HG02623 (cell line): Measurements from ENCODE around the gene MOB3B.
"Not testable (repeated sequence)": the region's sequence is repeated elsewhere in the genome, so short reads cannot be mapped to it uniquely, and the experiment has no call there.

Source experiments
- ATAC-seq: cut with Tn5 transposase; IDR thresholded peaks from one replicate; pipeline ENCODE4 v1.9.1; 2021; ENCODE audit warnings: moderate library complexity; ENCODE audit not compliant: unreplicated experiment

The MOB3B gene

DNA sequence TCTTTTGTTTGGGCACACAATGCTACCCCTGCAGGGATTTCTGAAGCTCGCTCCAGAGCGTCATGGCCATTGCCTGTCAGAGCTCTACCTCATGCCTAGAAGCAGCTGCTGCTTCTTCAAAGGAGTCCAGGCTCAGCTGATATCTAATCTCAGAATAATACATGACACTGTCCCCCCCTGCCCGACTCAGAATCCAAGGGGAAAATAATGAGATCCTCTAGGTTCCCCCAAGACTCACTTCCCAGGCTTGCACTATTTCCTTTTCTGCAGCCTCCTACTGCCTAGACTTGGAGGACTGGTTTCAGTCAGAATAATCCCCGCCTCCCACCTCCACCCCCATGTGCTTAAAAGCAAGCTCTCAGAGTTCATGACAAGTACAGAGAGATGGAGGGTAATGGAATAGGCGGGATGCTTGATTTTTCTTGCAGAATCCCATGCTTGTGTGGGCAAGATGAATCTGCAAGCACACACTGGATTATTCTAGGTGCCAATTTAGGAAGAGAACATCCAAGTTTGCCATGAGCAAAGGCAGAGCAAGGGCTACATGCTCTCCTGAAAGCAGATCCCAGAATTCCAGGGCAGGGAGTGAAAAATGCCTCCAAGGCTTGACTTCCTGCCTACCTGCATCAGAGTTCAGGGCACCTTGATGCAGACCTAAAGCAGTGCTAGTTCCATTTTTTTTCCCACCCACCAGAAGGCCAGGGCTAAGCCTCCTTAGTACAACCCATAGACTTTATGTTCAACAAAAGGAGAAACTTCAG lies 102.9 kb downstream of the MOB3B start:
- ATAC-seq: no peak

DNA sequence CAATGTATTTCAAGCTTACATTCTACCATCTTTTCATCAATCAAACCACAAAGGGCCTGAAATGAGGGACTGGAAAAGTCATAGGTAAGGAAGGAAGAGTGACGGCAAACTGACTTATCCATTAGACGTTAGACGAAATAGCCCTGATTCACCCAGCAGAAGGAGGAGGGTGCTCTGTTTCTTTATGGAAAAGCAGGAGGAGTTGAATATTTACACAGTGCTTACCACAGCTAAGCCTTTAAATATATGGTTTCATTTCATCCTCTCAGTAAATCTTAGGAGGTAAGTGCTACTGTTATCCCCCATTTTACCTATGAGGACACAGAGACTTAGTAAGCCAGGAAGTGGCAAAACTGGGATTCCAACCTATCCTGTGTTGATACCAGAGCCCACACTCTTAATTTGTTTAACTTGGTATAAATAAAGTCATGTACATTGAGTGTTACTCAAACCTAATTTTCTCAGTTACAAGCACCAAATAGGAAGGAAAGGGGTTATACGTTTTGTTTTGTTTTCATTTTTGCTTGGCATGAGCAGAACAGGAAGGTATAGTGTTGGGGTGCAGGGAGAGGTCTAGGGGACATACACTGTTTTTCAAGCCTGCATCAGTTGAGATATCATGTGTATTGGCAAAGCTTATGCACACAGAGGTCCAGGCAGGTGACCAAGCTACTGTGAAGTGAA lies 103.6 kb downstream of the MOB3B start:
- ATAC-seq: no peak

DNA sequence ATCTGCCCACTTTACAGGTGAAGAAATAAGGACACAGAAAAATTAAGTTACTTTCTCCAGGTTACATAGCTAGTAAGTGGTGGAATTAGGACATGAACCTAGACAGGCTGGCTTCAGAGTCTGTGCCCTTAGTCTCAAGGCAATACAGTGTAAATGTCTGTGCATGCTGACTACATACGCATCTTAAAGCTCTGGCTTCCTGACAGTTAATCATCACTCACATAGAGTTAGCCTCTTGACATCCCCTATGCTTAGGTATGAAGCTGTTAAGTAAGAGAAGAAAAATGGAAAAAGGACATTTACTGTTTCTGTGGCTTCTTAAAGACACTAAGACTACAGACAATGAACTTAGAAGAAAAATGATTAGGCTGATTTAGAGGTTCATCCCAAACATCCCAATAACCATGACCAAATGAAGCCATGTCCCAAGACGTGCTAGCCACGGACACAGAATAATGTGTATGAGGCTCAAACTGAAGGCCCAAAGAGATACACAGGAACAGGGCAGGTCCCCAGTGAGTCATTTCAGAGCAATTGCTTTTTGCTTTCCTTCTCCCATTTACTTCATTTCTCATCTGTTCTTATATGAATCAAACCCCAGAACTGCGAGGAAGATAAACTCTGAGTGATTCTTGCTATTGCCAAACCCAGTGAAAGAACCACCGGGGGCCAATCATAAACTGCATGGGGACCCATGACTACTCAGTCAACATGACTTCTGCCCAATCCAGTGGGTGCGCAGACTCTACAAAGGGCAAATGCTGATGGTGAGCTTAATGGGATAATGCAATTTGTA lies 105.5 kb downstream of the MOB3B start:
- no peak for ATAC-seq

DNA sequence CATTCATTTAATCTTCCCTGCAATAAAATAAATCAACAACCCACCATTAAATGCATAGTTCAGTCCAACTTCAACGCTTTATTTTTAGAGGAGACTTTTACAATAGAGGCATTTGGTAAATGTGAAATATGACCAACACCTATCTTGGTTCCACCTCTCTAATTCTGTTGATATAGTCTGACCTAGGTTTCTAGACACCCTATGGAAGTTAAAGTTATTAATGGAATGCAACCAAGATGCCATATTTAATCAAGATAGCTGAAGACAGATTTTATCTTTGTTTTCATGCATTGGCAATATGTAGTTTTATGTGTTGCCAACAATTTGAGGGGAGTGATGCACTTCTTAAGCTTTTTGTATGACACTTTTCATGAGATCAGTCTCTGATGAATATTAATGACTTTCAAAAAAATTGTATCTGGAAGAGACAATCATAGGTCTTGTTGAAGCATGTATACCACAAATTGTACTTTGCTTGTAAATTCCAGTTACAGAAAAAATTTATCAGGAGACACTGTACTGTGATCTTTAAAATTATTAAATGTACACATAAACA lies 107.3 kb downstream of the MOB3B start:
- ATAC-seq: no peak

DNA sequence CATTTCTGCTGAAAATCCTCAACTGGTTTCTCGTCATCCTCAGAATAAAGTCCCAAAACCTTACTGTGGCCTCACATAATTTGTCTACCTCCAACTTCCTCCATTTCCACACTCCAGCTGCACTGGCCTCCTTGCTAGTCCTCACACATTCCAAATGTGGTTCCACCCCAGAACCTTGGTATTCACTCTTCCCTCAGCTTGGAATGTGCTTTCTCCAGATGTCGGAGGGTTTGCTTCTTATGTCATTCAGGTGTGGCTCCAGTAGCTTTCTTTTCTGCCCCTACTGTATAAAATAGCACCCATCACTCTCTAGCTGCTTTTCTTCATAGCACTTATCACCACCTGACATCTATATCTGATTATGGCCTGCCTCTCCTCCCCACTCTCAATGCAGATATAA lies 108.0 kb downstream of the MOB3B start:
- no peak for ATAC-seq

DNA sequence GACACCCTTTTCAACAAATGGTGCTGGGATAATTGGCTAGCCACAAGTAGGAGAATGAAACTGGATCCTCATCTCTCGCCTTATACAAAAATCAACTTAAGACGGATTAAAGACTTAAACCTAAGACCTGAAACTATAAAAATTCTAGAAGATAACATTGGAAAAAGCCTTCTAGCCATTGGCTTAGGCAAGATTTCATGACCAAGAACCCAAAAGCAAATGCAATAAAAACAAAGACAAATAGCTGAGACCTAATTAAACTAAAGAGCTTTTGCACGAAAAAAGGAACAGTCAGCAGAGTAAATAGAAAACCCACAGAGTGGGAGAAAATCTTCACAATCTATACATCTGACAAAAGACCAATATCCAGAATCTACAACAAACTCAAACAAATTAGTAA lies 110.1 kb downstream of the MOB3B start:
- ATAC-seq: not testable (repeated sequence)

DNA sequence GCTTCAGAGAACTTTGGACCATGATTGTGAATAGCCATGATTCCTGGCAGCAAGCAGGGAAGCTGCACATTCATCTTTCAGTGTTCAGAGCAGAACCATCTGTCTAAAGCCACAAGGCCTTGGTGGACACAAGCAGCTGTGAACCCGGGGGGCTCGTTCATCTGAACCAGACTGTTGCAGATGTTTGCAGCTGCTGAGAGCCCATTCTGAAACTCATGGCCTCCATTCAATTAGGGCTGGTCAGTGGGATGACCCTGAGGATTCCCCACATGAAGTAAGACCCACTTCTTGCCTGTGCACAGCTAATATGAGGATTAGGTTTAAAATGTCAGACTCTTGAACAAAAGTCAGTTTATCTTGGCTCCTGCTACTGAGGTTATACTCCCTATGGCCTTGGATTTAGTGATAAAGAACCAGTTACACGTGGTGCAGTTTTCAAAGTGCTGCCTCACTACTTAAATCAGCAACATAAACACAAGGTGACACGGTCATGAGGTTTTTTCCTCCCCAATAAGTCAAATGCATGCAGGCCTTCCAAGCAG lies 115.3 kb downstream of the MOB3B start:
- ATAC-seq: no peak

DNA sequence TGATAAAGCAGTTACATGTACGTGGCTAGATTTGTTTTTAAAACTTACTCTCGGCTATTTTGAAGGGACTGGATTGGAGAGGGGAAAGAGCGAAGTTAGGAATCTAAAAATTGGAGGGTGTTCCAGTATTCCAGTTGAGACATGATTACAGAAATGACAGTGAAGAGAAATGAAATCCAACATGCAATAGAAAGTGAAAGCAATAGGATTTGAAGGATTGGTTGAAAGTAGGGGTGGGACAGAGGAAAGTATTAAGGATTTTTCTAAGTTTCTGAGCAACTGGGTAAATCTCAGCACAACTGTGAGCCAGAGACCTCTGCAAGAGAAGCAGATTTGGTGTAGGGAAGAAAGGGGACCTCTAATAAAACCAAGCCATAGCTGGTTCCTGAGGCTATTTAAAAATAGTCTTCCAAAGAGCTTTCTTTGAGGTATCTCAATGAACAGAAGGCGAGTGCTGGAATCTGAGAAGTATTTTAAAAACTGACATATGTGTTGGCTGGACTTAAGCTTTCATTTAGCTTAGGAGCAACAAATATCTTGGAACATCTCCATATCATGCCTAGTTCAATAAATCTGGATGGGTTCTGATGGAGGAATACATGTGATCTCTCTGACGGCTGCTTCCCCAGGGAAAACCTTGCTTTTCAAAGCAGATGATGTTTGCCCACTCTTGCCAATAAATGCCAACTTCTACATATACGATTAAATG lies 115.9 kb downstream of the MOB3B start:
- ATAC-seq: no peak

DNA sequence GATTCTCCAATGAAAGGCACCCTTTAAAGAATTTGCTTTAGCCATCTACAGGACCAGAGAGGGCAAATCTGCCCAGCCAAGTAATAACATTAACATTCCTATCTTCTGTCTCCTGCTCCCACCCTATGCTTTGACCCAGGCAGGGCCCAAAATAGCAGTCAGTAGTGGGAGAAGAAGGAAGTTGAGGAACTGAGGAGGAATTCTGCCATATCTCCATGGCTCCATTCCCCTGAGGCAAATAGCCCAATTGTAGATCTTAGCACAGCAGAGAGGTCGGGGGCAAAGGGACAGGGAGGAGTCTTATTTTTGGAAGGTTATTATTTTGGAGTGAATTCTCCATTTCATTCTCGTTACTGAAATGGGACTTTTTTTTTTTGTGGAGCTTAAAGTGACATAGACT lies 116.7 kb downstream of the MOB3B start:
- ATAC-seq: no peak

DNA sequence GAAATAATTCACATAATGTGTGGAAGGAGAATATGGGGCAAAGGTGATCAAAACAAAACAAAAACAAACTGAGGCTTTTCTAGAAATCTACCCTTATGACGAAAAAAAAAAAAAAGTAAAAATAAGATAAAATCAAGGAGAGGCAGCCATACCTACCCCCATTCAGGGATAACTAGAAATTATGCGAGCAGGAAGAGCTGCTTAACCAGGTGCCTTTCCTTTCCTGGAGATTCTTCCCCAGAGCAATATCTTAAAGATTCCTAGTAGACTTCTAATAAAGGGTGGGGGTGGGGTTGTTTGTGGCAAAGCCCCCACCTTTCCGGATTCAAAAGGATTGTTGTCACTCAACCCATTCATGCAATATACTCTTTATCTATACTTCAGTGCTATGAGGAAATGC lies 117.5 kb downstream of the MOB3B start:
- no peak for ATAC-seq

DNA sequence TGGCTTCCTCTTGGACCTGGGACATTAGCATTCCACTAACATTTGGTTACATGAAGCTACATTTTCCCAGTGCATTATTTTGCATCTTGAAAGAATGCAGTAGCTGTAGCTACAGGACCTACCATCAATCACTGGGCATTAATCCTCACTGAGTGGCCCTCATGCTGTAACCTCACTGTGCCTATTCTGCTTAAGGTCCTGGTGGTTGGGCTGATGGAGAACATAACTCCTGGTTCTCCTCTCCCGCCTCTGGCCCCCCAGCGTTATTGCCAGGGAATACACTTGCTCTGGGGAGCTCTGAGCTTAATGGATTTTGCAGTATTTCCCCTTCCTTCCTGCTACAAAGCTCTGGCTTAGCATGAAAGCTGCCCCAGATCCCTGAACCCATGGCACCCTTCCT lies 121.1 kb downstream of the MOB3B start:
- no peak for ATAC-seq

DNA sequence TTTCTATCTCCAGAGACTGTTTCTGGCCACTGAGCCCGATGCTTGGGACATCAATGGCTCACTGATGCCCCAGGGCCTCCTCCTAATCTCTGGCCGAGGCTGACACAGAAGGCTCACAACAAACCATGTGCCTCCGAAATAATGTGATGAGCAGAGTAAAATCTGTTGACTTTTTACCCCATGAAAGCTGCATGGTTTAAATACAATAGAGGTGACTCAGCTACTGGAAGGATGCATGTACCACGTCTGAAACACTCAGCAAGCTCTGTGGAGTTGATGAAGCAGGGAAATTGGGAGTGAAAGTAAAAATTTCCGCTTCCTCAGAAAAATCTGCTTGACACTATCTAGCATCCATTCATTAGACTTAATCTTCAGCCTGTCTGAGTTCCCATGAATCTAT lies 121.6 kb downstream of the MOB3B start:
- ATAC-seq: no peak

DNA sequence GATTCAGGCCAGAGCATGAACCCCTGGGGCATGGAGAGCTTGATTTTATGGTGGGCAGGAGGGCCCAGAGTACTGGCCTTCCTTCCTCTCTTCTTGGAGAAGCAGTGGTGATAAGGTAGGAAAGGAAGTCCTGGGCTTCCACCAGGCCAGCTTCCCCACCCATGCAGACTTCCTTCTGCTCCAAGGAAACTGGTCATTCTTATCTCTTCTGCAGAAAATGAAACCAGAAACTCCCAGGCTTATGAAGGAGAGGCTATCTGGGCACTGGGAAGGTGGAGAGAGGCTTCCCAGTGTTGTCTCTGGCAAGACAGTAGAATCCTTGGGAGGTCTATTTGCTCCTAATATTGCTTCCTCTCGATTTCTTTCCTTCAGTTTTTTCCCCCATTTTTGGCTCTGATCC lies 122.1 kb downstream of the MOB3B start:
- no peak for ATAC-seq

DNA sequence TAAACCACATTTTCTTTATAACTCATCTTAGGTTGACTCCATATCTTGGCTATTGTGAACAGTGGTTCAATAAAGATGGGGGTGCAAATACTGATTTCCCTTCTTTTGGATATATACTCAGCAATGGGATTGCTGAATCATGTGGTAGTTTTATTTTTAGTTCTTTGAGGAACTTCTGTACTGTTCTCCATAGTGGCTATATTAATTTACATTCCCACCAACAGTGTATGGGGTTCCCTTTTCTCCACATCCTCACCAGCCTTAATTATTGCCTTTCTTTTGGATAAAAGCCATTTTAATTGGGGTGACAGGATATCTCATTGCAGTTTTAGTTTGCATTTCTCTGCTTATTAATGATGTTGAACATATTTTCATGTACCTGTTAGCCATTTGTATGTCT lies 125.0 kb downstream of the MOB3B start:
- ATAC-seq: no peak

DNA sequence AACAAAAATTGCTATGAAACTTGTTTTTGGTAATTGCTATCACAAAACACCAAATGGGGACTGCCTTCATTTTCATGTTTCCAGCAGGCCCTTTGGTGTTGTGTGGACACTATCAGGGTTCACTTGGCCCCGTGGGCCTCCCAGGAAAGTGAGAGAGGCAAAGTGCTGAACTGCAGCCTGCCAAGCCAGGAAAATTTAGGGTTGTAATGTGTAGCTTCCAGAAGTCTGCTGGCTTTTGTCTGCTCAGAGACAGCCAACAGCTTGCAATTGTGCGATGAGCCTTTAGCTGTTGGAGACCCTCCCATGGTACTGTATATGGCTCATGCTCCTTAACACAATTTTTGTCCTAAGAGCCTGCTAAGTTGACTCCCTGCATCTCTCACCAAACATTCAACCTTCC lies 127.0 kb downstream of the MOB3B start:
- ATAC-seq: no peak

DNA sequence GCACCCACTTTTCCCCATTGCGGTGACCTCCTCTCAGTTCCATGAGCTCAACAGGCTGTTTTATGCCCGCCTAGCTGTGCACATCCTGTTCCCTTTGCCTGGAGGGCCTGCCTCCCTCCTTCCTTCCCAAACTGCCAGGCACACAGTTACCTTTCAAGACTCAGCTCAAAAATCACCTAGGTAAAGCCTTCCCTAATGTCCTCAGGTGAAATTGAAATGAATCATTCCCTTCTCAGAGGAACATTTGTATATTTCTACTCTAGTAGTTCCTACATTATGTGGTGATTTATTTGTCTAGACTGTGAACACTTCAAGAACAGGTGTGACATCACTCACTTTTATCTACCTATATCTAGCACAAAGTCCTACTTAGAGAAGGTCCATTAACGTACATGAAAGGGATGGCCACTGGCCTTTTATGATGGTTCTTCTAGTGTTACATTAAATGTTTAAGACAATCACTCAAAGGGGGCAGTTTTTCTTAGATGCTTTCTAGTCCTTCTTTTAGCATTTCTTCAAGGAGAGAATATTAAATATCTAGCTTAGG lies 129.2 kb downstream of the MOB3B start:
- no peak for ATAC-seq

DNA sequence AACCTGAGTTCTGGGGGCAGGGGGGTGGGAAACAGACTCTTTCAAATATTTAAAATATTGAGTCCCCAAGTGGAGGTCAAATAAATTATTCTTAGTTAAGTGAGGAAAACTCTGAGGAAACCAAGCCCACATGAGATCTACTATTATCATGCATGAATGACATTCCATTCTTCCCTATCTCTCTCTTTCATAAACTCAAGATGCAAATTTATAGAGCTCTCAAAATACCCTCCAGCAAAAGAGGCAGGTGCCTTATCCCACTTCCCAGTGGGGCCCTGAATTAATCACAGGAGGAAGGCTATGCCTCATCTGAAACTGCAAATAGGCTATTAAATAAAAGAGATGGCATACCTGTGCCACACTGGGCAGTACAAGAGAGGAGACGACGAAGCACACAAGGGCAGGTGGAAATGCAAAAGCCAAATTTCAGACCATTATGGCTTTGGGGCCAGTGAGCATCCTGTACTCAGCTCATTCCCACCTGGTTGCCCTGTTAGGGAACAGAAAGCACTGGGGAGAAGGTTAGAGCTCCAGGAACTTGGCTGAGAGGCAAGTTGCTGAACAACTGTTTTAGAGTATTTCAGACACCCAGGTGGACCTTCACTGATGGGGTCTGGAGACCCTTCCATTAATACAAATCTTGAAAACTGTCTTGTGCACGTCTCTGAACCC lies 130.5 kb downstream of the MOB3B start:
- no peak for ATAC-seq

DNA sequence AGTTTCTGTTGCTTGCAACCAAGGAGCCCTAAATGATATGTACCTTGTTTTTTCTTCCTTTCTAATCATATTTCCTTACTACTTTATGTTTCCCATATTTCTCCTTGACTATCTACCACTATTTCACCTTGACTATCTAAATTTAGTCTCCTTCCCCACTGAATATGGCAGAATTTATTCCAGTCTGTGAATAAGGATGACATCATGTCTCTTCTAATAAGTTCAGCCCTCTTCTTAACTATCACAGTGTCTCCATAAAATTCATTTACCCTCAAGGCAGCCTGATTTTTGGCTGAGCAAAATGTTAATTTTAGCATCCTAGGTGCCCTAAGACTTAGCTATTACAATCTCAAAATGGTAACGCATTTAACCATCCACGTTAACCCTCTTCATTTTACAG lies 133.1 kb downstream of the MOB3B start:
- no peak for ATAC-seq

DNA sequence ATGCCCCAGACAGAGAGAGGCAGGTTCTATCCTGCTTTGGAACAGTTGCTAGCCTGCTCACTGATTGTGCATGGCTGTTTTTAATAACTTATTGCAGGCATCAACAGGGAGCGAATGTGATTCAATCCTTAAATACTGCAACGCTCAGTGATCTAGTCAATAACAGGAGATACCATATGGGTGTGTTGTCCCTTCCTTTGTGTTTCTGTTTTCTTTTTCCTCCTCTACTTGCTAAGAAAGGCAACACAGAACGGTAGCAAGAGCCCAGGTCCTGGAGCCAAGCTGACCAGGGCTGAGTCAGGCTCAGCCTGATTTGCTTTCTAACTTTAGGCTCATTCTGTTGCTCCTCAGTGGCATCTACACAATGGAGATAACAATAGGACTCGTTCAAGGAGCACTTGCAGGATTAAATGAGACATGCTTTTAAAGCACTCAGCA lies 134.1 kb downstream of the MOB3B start:
- no peak for ATAC-seq

DNA sequence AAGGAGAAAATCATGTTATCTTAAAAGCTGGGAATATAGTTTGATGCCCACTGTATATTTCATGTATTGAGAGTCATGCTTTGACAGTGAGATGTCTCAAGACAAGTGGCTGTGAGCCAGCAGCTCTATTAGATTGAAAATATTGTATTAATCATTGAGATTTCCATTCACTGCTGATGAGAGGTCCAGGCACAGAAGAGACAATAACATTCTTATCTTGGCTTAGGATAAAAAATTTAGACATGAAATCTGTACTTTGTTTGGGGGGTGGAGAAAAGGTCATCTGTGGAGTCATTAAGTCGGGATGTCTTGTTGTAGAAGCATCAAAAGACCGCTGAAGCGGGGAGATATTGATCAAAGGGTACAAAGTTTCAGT lies 134.8 kb downstream of the MOB3B start:
- no peak for ATAC-seq
